ENCODE data around the gene UVRAG.

DNA sequence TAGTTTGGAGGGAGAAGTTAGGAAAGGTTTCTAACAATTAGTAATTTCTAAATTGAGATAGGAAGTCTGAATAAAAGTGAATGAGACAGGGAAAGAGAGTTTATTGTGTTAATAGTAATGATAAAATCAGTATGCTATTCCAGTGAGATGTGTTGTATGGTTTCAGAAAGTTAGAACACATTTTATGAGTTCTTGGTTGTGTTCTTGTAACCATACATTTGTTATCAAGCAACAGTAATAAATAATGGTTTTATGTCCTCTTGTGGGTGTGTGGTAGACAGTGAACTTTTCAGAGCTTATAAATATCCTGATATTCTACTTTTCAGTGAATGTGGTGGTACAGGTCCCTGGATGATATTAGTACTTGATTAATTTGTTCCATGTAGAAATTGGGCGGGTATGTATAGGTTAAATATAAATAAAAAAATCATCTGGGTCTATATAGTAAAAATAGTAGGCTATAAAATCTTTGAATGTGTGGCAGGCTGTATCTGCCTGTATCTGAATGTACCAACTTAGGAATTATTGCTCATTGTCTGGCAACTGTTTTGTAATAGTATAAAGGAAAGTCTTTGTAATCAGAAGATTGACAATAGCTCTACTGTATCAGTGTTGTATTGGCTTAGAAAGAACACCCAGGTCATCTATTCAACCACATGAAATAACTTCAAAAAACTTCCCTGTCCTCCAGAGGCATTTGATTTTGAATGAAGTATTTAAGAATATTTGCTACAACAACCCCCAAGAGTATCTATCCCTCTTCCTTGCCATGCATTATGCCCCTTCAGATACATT is 54.8 kb downstream of the UVRAG start:
- TF ChIP-seq CTCF (IDR thresholded peaks at IDR 0.05; ENCODE audit: insufficient read depth, low read length) (no peak), POLR2AphosphoS5 (IDR thresholded peaks at IDR 0.05; ENCODE audit: low read depth) (no peak), GABPA (IDR thresholded peaks at IDR 0.05; ENCODE audit: low read depth) (no peak)
- TF ChIP-seq, protein P1, sequence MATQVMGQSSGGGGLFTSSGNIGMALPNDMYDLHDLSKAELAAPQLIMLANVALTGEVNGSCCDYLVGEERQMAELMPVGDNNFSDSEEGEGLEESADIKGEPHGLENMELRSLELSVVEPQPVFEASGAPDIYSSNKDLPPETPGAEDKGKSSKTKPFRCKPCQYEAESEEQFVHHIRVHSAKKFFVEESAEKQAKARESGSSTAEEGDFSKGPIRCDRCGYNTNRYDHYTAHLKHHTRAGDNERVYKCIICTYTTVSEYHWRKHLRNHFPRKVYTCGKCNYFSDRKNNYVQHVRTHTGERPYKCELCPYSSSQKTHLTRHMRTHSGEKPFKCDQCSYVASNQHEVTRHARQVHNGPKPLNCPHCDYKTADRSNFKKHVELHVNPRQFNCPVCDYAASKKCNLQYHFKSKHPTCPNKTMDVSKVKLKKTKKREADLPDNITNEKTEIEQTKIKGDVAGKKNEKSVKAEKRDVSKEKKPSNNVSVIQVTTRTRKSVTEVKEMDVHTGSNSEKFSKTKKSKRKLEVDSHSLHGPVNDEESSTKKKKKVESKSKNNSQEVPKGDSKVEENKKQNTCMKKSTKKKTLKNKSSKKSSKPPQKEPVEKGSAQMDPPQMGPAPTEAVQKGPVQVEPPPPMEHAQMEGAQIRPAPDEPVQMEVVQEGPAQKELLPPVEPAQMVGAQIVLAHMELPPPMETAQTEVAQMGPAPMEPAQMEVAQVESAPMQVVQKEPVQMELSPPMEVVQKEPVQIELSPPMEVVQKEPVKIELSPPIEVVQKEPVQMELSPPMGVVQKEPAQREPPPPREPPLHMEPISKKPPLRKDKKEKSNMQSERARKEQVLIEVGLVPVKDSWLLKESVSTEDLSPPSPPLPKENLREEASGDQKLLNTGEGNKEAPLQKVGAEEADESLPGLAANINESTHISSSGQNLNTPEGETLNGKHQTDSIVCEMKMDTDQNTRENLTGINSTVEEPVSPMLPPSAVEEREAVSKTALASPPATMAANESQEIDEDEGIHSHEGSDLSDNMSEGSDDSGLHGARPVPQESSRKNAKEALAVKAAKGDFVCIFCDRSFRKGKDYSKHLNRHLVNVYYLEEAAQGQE (IDR thresholded peaks at IDR 0.05; ENCODE audit: insufficient replicate concordance, low read depth): no peak

All from HL-60 (cell line).